OCI-LY1 (cell line): ENCODE data around the gene ADAP2.
A peak's percentile ranks its signal among the peaks of the same experiment; 100 is the strongest.

Experiments used
- H2AFZ ChIP-seq: fragments of 200-600 bp; sonication (generic), shearing (Covaris generic); 2 replicates; pipeline ENCODE4 v1.6.0; 2014; ENCODE audit warnings: antibody characterized with exemption, mild to moderate bottlenecking, low read length
- H3F3A ChIP-seq: fragments of 200-600 bp; sonication (generic), shearing (Covaris generic); 2 replicates; pipeline ENCODE4 v1.6.0; 2014; ENCODE audit warnings: mild to moderate bottlenecking, antibody characterized with exemption, low read length, moderate library complexity; ENCODE audit not compliant: insufficient read depth
- H3K27ac ChIP-seq: fragments of 200-600 bp; sonication (generic); 2 replicates; pipeline ENCODE4 v1.5.1; 2014; ENCODE audit warnings: low read length, mixed run types, mild to moderate bottlenecking, low read depth; ENCODE audit not compliant: poor library complexity, severe bottlenecking
- H3K27me3 ChIP-seq: fragments of 200-600 bp; sonication (generic); 2 replicates; pipeline ENCODE4 v1.6.0; 2014; ENCODE audit warnings: antibody characterized with exemption, mild to moderate bottlenecking, low read length, moderate library complexity; ENCODE audit not compliant: insufficient read depth
- H3K36me3 ChIP-seq: fragments of 200-600 bp; sonication (generic); 2 replicates; pipeline ENCODE4 v1.6.1; 2014; ENCODE audit warnings: mild to moderate bottlenecking, antibody characterized with exemption, low read length, moderate library complexity, mixed read lengths; ENCODE audit not compliant: insufficient read depth
- H3K4me1 ChIP-seq: fragments of 200-600 bp; sonication (generic); 2 replicates; pipeline ENCODE4 v1.5.1; 2014; ENCODE audit warnings: mild to moderate bottlenecking, low read length, moderate library complexity; ENCODE audit not compliant: insufficient read depth, severe bottlenecking
- H3K4me2 ChIP-seq: fragments of 200-600 bp; sonication (generic), shearing (Covaris generic); 2 replicates; pipeline ENCODE4 v1.6.1; 2014; ENCODE audit warnings: low read length
- H3K4me3 ChIP-seq: fragments of 200-600 bp; sonication (generic); 2 replicates; pipeline ENCODE4 v1.5.1; 2014; ENCODE audit warnings: low read length, low read depth, mild to moderate bottlenecking, mixed read lengths; ENCODE audit not compliant: poor library complexity, severe bottlenecking
- H3K79me2 ChIP-seq: fragments of 200-600 bp; shearing (Covaris generic); 2 replicates; pipeline ENCODE4 v1.6.1; 2016; ENCODE audit warnings: mixed run types, low read length, mixed read lengths; ENCODE audit not compliant: insufficient read depth
- H3K9ac ChIP-seq: fragments of 200-600 bp; sonication (generic), shearing (Covaris generic); 2 replicates; pipeline ENCODE4 v1.6.1; 2014; ENCODE audit warnings: mild to moderate bottlenecking, low read length, mixed read lengths
- H3K9me2 ChIP-seq: fragments of 200-600 bp; sonication (generic), shearing (Covaris generic); 2 replicates; pipeline ENCODE4 v1.6.1; 2014; ENCODE audit warnings: low read depth, mild to moderate bottlenecking, low read length, mixed read lengths
- H3K9me3 ChIP-seq: fragments of 200-600 bp; shearing (Covaris generic); 2 replicates; pipeline ENCODE4 v1.6.1; 2014; ENCODE audit warnings: low read length, mixed read lengths
- H4K20me1 ChIP-seq: fragments of 200-600 bp; sonication (generic), shearing (Covaris generic); 2 replicates; pipeline ENCODE4 v1.6.0; 2016; ENCODE audit warnings: mild to moderate bottlenecking, low read length; ENCODE audit not compliant: insufficient read depth
- CTCF ChIP-seq: fragments of 200-600 bp; sonication (generic), shearing (Covaris generic); IDR thresholded peaks from 2 replicates; pipeline ENCODE4 v1.5.1; 2017; ENCODE audit warnings: mild to moderate bottlenecking, antibody characterized with exemption, low read length, moderate library complexity, mixed read lengths
- EZH2 ChIP-seq: fragments of 200-600 bp; sonication (generic), shearing (Covaris generic); IDR thresholded peaks from 2 replicates; pipeline ENCODE4 v1.8.0; 2017; ENCODE audit warnings: borderline replicate concordance, mixed run types, mild to moderate bottlenecking, antibody characterized with exemption, low read length, moderate library complexity, mixed read lengths

ADAP2 gene

GRCh38 chr17:30933966-30934365 lies 12.2 kb downstream of the ADAP2 start:
- H3K4me2 ChIP-seq, result no peak overlapping the region
- H3K9me3 ChIP-seq, result no peaks in the 10 kb centered on the region
- no peaks in the 10 kb centered on the region for H3F3A ChIP-seq
- no peak overlapping the region for H3K9ac ChIP-seq
- H3K79me2 ChIP-seq, result no peaks in the 10 kb centered on the region
- H3K9me2 ChIP-seq, result no peaks in the 10 kb centered on the region
- TF ChIP-seq EZH2, result no peak
- TF ChIP-seq CTCF, result no peak
- no peak overlapping the region for H3K4me3 ChIP-seq
- no peak overlapping the region for H2AFZ ChIP-seq
- peaks cover 6% of the 10 kb centered on the region for H3K4me1 ChIP-seq
- H3K36me3 ChIP-seq, result peaks cover 5% of the 10 kb centered on the region; the same call in 1 of the 2 replicates
- no peak overlapping the region for H3K27ac ChIP-seq
- no peaks in the 10 kb centered on the region for H4K20me1 ChIP-seq
- no peaks in the 10 kb centered on the region for H3K27me3 ChIP-seq

GRCh38 chr17:30939051-30939689 lies 17.4 kb downstream of the ADAP2 start:
- Histone ChIP-seq H3K9me3 (no peaks in the 10 kb centered on the region), H3K9me2 (no peaks in the 10 kb centered on the region), H3K27me3 (no peaks in the 10 kb centered on the region), H3F3A (no peaks in the 10 kb centered on the region), H3K36me3 (no peaks in the 10 kb centered on the region), H3K79me2 (no peaks in the 10 kb centered on the region), H3K9ac (0 out of 2 replicates have a peak overlapping the region, but pooled peaks have one; percentile 15), H4K20me1 (no peaks in the 10 kb centered on the region), H3K4me1 (peaks cover 16% of the 10 kb centered on the region), H2AFZ (peak overlapping the region; percentile 84), H3K4me3 (peak overlapping the region; percentile 11), H3K4me2 (peak overlapping the region; percentile 45), H3K27ac (peak overlapping the region; percentile 20)
- TF ChIP-seq CTCF (no peak), EZH2 (no peak)

GRCh38 chr17:30942308-30943079 lies 20.7 kb downstream of the ADAP2 start:
- TF ChIP-seq CTCF (no peak), EZH2 (no peak)
- no peaks in the 10 kb centered on the region for H3K36me3 ChIP-seq

More at GRCh38 chr17:30942308-30943079, 20.7 kb downstream of the ADAP2 start:
- H3K4me2 ChIP-seq, result no peak overlapping the region
- H3K9ac ChIP-seq, result no peak overlapping the region
- H3F3A ChIP-seq, result no peaks in the 10 kb centered on the region
- H4K20me1 ChIP-seq, result no peaks in the 10 kb centered on the region
- no peaks in the 10 kb centered on the region for H3K9me2 ChIP-seq
- no peaks in the 10 kb centered on the region for H3K9me3 ChIP-seq
- H3K27me3 ChIP-seq, result no peaks in the 10 kb centered on the region
- H3K4me1 ChIP-seq, result peaks cover 16% of the 10 kb centered on the region
- H3K79me2 ChIP-seq, result no peaks in the 10 kb centered on the region
- no peak overlapping the region for H3K4me3 ChIP-seq
- no peak overlapping the region for H2AFZ ChIP-seq
- no peak overlapping the region for H3K27ac ChIP-seq
